Neural crest cell (in vitro differentiated cells): ENCODE results near the gene USF1. TPM values are rescaled to one million over a fixed set of nuclear protein-coding genes. Genes with fewer than 3 reads are reported as not detected.

Source experiments
- DNase-seq: peaks from one replicate; pipeline ENCODE4 v3.0.0; 2021; ENCODE audit warnings: low read depth, mixed read lengths, low spot score
- H3K27ac Mint-ChIP-seq: one replicate; pipeline ENCODE4 v1.8.0; 2021; ENCODE audit warnings: mild to moderate bottlenecking, mixed read lengths; ENCODE audit not compliant: unreplicated experiment
- H3K27me3 Mint-ChIP-seq: 2 replicates; pipeline ENCODE4 v1.8.0; 2021; ENCODE audit warnings: low read depth, mild to moderate bottlenecking, mixed read lengths
- H3K36me3 Mint-ChIP-seq: 2 replicates; pipeline ENCODE4 v1.8.0; 2021; ENCODE audit warnings: low read depth, mild to moderate bottlenecking, mixed read lengths
- H3K4me1 Mint-ChIP-seq: 2 replicates; pipeline ENCODE4 v1.8.0; 2021; ENCODE audit warnings: mixed read lengths
- H3K4me3 Mint-ChIP-seq: one replicate; pipeline ENCODE4 v1.8.0; 2021; ENCODE audit warnings: mild to moderate bottlenecking, mixed read lengths
- H3K9me3 Mint-ChIP-seq: 2 replicates; pipeline ENCODE4 v1.8.0; 2021; ENCODE audit warnings: mixed read lengths
- total RNA-seq: library from RNA; stranded (reverse); gene quantifications from 2 replicates; pipeline ENCODE4 v1.2.1, GENCODE V29; 2021
- TF ChIP-seq, protein P1 (sequence below): fragments of 200-600 bp; sonication (generic); conservative IDR thresholded peaks from 2 replicates; pipeline ENCODE4 v1.5.0; 2021; ENCODE audit warnings: antibody characterized with exemption, mild to moderate bottlenecking

Gene USF1
- total RNA-seq, 1 donor from 2014 or later: 87.7 TPM

DNA sequence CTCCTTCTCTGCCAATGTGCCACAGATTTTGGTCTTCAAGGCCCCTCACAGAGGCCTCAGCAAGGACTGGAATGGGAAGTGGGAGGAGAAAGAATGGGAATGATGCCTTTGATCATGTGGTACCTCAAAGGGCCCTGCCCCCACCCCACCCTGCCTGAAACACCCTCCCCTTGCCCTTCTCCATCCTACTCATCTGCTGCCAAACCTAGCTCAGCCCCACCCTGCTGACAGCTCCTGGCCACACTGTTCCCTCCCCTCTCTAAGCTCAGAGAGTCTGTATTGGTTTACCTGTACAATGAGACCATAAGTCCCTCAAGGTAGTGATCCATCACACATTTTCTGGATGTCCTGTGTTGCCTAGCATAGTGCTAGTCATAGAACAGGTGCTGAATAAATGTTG, 30.6 kb upstream of the USF1 start:
- H3K27me3 Mint-ChIP-seq: no peaks in the 10 kb centered on the region
- no peak for DNase-seq
- peaks cover 41% of the 10 kb centered on the region for H3K4me1 Mint-ChIP-seq
- no peak overlapping the region for H3K4me3 Mint-ChIP-seq
- no peaks in the 10 kb centered on the region for H3K36me3 Mint-ChIP-seq
- H3K9me3 Mint-ChIP-seq: no peaks in the 10 kb centered on the region
- no peak overlapping the region for H3K27ac Mint-ChIP-seq
- TF ChIP-seq, protein P1, sequence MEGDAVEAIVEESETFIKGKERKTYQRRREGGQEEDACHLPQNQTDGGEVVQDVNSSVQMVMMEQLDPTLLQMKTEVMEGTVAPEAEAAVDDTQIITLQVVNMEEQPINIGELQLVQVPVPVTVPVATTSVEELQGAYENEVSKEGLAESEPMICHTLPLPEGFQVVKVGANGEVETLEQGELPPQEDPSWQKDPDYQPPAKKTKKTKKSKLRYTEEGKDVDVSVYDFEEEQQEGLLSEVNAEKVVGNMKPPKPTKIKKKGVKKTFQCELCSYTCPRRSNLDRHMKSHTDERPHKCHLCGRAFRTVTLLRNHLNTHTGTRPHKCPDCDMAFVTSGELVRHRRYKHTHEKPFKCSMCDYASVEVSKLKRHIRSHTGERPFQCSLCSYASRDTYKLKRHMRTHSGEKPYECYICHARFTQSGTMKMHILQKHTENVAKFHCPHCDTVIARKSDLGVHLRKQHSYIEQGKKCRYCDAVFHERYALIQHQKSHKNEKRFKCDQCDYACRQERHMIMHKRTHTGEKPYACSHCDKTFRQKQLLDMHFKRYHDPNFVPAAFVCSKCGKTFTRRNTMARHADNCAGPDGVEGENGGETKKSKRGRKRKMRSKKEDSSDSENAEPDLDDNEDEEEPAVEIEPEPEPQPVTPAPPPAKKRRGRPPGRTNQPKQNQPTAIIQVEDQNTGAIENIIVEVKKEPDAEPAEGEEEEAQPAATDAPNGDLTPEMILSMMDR: no peak

GRCh38 chr1:161074676-161075368, 29.0 kb upstream of the USF1 start:
- TF ChIP-seq, protein P1: no peak
- H3K27me3 Mint-ChIP-seq: no peaks in the 10 kb centered on the region
- no peak for DNase-seq
- peaks cover 29% of the 10 kb centered on the region for H3K4me1 Mint-ChIP-seq
- no peak overlapping the region for H3K27ac Mint-ChIP-seq
- no peaks in the 10 kb centered on the region for H3K36me3 Mint-ChIP-seq
- H3K4me3 Mint-ChIP-seq: no peak overlapping the region
- H3K9me3 Mint-ChIP-seq: no peaks in the 10 kb centered on the region

GRCh38 chr1:161073474-161074121, 27.8 kb upstream of the USF1 start:
- H3K27ac Mint-ChIP-seq: peak overlapping the region; percentile 72

GRCh38 chr1:161072751-161073449, 27.1 kb upstream of the USF1 start:
- peak overlapping the region; percentile 99 for H3K27ac Mint-ChIP-seq

More at GRCh38 chr1:161073474-161074121, 27.8 kb upstream of the USF1 start:
- Mint-ChIP-seq H3K9me3 (no peaks in the 10 kb centered on the region), H3K27me3 (no peaks in the 10 kb centered on the region), H3K4me1 (peaks cover 24% of the 10 kb centered on the region), H3K36me3 (no peaks in the 10 kb centered on the region), H3K4me3 (no peak overlapping the region)
- DNase-seq: no peak
- TF ChIP-seq, protein P1: no peak

DNA sequence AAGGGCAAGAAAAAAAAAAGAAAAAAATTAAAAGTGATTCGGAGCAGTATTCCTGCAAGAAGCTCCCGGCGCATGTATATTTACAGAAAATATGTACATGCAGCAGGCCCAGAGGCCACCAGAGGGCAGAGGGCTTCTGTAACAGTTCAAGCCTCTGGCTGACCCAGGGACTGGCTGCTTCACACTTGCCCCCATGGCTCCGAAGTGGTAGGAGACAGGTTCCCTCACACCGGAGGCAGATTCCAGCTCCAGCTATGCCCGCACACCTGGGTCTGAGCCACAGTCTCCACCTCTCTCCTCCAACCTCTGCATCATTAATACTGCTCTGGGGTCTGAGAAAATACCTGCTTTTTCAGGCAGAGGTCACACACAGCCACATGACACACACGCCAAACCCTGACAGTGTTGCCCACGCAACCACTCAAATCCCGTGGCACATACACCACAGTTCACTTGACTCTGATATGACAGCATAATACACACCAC, 26.2 kb upstream of the USF1 start:
- peaks cover 7% of the 10 kb centered on the region for H3K27me3 Mint-ChIP-seq
- H3K4me3 Mint-ChIP-seq: peak overlapping the region; percentile 31
- no peaks in the 10 kb centered on the region for H3K9me3 Mint-ChIP-seq
- H3K27ac Mint-ChIP-seq: no peak overlapping the region
- DNase-seq: peak; percentile 33
- H3K4me1 Mint-ChIP-seq: peaks cover 24% of the 10 kb centered on the region
- TF ChIP-seq, protein P1: peak; percentile 72
- no peaks in the 10 kb centered on the region for H3K36me3 Mint-ChIP-seq

More at GRCh38 chr1:161072751-161073449, 27.1 kb upstream of the USF1 start:
- Mint-ChIP-seq H3K4me1 (peaks cover 24% of the 10 kb centered on the region), H3K27me3 (peaks cover 3% of the 10 kb centered on the region), H3K4me3 (no peak overlapping the region), H3K36me3 (no peaks in the 10 kb centered on the region), H3K9me3 (no peaks in the 10 kb centered on the region)
- TF ChIP-seq, protein P1: no peak
- peak; percentile 37 for DNase-seq
